Stimulated activated CD8-positive, alpha-beta memory T cell treated with anti-CD3 and anti-CD28 coated beads, Interleukin-7, amount 100 ng/mL, for 1 hour (primary cell): Measurements from ENCODE around the gene ARID5A.
"Not testable (repeated sequence)": the region's sequence is repeated elsewhere in the genome, so short reads cannot be mapped to it uniquely, and the experiment has no call there.

ENCODE experiments used
- DNase-seq, 2 donors: peaks; one replicate each; pipeline ENCODE4 v3.0.0-alpha.2; 2020; ENCODE audit warnings: low read depth in 2 of 2

Gene ARID5A

GRCh38 chr2:96555146-96555610 lies 18.6 kb downstream of the ARID5A start:
- DNase-seq = no peak

- no peak for DNase-seq
Measured at GRCh38 chr2:96556441-96557330, 20.1 kb downstream of the ARID5A start.

GRCh38 chr2:96557421-96557820 lies 20.9 kb downstream of the ARID5A start:
- not testable (repeated sequence) for DNase-seq

- no peak for DNase-seq
Measured at GRCh38 chr2:96558061-96558460, 21.5 kb downstream of the ARID5A start.

GRCh38 chr2:96558485-96558884 lies 21.9 kb downstream of the ARID5A start:
- no peak for DNase-seq

GRCh38 chr2:96564026-96564425 lies 27.5 kb downstream of the ARID5A start:
- no peak for DNase-seq

GRCh38 chr2:96564563-96564962 lies 28.0 kb downstream of the ARID5A start:
- no peak for DNase-seq

GRCh38 chr2:96565111-96565510 lies 28.6 kb downstream of the ARID5A start:
- no peak for DNase-seq

GRCh38 chr2:96568094-96568493 lies 31.5 kb downstream of the ARID5A start:
- DNase-seq = no peak

- DNase-seq = no peak
Measured at GRCh38 chr2:96574364-96574763, 37.8 kb downstream of the ARID5A start.

- DNase-seq = no peak
Measured at GRCh38 chr2:96575785-96576456, 39.4 kb downstream of the ARID5A start.

- DNase-seq = no peak
Measured at GRCh38 chr2:96577501-96577900, 40.9 kb downstream of the ARID5A start.

- DNase-seq = no peak
Measured at GRCh38 chr2:96578731-96579130, 42.2 kb downstream of the ARID5A start.

- DNase-seq = no peak
Measured at GRCh38 chr2:96579422-96579821, 42.9 kb downstream of the ARID5A start.

GRCh38 chr2:96580771-96581170 lies 44.2 kb downstream of the ARID5A start:
- no peak for DNase-seq

GRCh38 chr2:96584017-96584416 lies 47.5 kb downstream of the ARID5A start:
- no peak for DNase-seq

GRCh38 chr2:96587843-96588242 lies 51.3 kb downstream of the ARID5A start:
- DNase-seq = no peak

- DNase-seq = no peak
Measured at GRCh38 chr2:96591054-96591453, 54.5 kb downstream of the ARID5A start.

- DNase-seq = no peak
Measured at GRCh38 chr2:96591494-96591893, 54.9 kb downstream of the ARID5A start.

- DNase-seq = no peak
Measured at GRCh38 chr2:96594282-96594681, 57.7 kb downstream of the ARID5A start.

GRCh38 chr2:96594691-96595152 lies 58.2 kb downstream of the ARID5A start:
- no peak for DNase-seq

- no peak for DNase-seq
Measured at GRCh38 chr2:96596596-96596995, 60.0 kb downstream of the ARID5A start.

- DNase-seq = no peak
Measured at GRCh38 chr2:96599941-96600340, 63.4 kb downstream of the ARID5A start.
